PC-3 (cell line): ENCODE data around the gene RAB3B.

Experiments
- EZH2 ChIP-seq: fragments of 300-600 bp; sonication (generic); IDR thresholded peaks from one replicate; pipeline ENCODE4 v1.6.1; 2017; ENCODE audit warnings: antibody characterized with exemption, mild to moderate bottlenecking, low read length; ENCODE audit not compliant: unreplicated experiment
- EZH2phosphoT487 ChIP-seq: fragments of 300-600 bp; sonication (generic); IDR thresholded peaks from 2 replicates; pipeline ENCODE4 v1.6.1; 2018; ENCODE audit warnings: mild to moderate bottlenecking, antibody characterized with exemption, low read length, borderline replicate concordance
- TF ChIP-seq, protein P1 (sequence below): fragments of 300-600 bp; sonication (generic); conservative IDR thresholded peaks from 2 replicates; pipeline ENCODE4 v1.5.1; 2017; ENCODE audit warnings: antibody characterized with exemption, low read depth, mild to moderate bottlenecking, low read length

DNA sequence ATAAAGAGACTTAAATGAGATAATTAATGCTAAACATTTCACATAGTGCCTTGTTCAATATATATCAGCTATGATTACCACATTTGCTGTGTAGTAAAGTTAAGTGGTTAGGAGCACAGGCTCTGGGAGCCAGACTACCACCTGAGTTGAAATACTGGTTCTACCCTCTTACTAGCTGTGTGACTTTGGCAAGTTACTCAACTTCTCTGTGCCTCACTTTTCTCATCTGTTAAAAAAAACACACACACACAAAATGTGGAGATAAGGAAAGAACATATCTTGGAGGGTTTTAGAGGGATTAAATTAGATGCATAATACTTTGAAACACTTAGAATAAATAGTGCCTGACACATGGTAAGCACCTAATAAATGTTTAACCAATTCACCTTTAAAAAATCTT lies 60.2 kb downstream of the RAB3B start:
- TF ChIP-seq, protein P1, sequence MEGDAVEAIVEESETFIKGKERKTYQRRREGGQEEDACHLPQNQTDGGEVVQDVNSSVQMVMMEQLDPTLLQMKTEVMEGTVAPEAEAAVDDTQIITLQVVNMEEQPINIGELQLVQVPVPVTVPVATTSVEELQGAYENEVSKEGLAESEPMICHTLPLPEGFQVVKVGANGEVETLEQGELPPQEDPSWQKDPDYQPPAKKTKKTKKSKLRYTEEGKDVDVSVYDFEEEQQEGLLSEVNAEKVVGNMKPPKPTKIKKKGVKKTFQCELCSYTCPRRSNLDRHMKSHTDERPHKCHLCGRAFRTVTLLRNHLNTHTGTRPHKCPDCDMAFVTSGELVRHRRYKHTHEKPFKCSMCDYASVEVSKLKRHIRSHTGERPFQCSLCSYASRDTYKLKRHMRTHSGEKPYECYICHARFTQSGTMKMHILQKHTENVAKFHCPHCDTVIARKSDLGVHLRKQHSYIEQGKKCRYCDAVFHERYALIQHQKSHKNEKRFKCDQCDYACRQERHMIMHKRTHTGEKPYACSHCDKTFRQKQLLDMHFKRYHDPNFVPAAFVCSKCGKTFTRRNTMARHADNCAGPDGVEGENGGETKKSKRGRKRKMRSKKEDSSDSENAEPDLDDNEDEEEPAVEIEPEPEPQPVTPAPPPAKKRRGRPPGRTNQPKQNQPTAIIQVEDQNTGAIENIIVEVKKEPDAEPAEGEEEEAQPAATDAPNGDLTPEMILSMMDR: no peak
- TF ChIP-seq EZH2phosphoT487: no peak
- TF ChIP-seq EZH2: no peak
